Liver (tissue), 9 donors: ENCODE results near the gene PLEKHH2. TPM values are rescaled to one million over a fixed set of nuclear protein-coding genes. Genes with fewer than 3 reads are reported as not detected.

Source experiments
- DNase-seq: peaks from one replicate; pipeline ENCODE4 v3.0.0-alpha.2; 2017; ENCODE audit warnings: low spot score
- H3K27ac ChIP-seq, 2 donors: one replicate each; pipeline ENCODE4 v1.7.0; 2013; ENCODE audit warnings: inconsistent platforms in 2 of 2, low read length in 2 of 2, control low read depth in 1 of 2, low read depth in 1 of 2, mild to moderate bottlenecking in 1 of 2
- H3K27me3 ChIP-seq, 4 donors: one replicate each; pipeline versions ENCODE4 v1.6.1 to v1.7.0; 2013; ENCODE audit warnings: low read length in 3 of 4, inconsistent platforms in 1 of 4, mild to moderate bottlenecking in 1 of 4, moderate library complexity in 1 of 4; ENCODE audit not compliant: control insufficient read depth in 4 of 4, insufficient read depth in 4 of 4
- H3K36me3 ChIP-seq, 4 donors: one replicate each; pipeline versions ENCODE4 v1.6.1 to v1.7.0; 2013; ENCODE audit warnings: low read length in 3 of 4, mild to moderate bottlenecking in 3 of 4, low read depth in 1 of 4, moderate library complexity in 1 of 4; ENCODE audit not compliant: control insufficient read depth in 4 of 4, insufficient read depth in 3 of 4
- H3K4me1 ChIP-seq, 4 donors: one replicate each; pipeline versions ENCODE4 v1.6.1 to v1.7.0; 2013; ENCODE audit warnings: low read length in 3 of 4, mild to moderate bottlenecking in 3 of 4, moderate library complexity in 1 of 4; ENCODE audit not compliant: control insufficient read depth in 4 of 4, insufficient read depth in 4 of 4
- H3K4me3 ChIP-seq, 3 donors: one replicate each; pipeline versions ENCODE4 v1.6.1 to v1.7.0; 2013; ENCODE audit warnings: low read length in 3 of 3, control low read depth in 1 of 3, low read depth in 1 of 3, mild to moderate bottlenecking in 1 of 3
- H3K9ac ChIP-seq, 2 donors: one replicate each; pipeline ENCODE4 v1.7.0; 2013; ENCODE audit warnings: low read length in 2 of 2, mild to moderate bottlenecking in 2 of 2, moderate library complexity in 2 of 2, control low read depth in 1 of 2, low read depth in 1 of 2
- H3K9me3 ChIP-seq, 4 donors: one replicate each; pipeline versions ENCODE4 v1.6.1 to v1.7.0; 2013; ENCODE audit warnings: low read length in 3 of 4; ENCODE audit not compliant: control insufficient read depth in 4 of 4
- ATF3 ChIP-seq: IDR thresholded peaks from 2 replicates; pipeline ENCODE4 v1.6.1; 2016; ENCODE audit warnings: antibody characterized with exemption
- CTCF ChIP-seq: fragments of 150-350 bp; IDR thresholded peaks from 2 replicates; pipeline ENCODE4 v1.5.1; 2017; ENCODE audit warnings: improper control_type of control experiment, low read depth, low read length; ENCODE audit not compliant: missing input control
- EGR1 ChIP-seq, 2 donors: IDR thresholded peaks; 2 replicates each; pipeline ENCODE4 v1.6.1; 2016 to 2018; ENCODE audit warnings: antibody characterized with exemption in 2 of 2, low read depth in 2 of 2
- FOXA1 ChIP-seq: IDR thresholded peaks from 2 replicates; pipeline ENCODE4 v1.6.1; 2016; ENCODE audit warnings: antibody characterized with exemption
- FOXA2 ChIP-seq: IDR thresholded peaks from 2 replicates; pipeline ENCODE4 v1.6.1; 2016; ENCODE audit warnings: antibody characterized with exemption
- GABPA ChIP-seq, 2 donors: IDR thresholded peaks in 1 of 2; conservative IDR thresholded peaks in 1 of 2; 2 replicates each; pipeline ENCODE4 v1.6.1; 2016; ENCODE audit warnings: antibody characterized with exemption in 2 of 2, mild to moderate bottlenecking in 1 of 2, moderate library complexity in 1 of 2
- HNF4G ChIP-seq: IDR thresholded peaks from 2 replicates; pipeline ENCODE4 v1.6.1; 2016; ENCODE audit warnings: antibody characterized with exemption
- JUND ChIP-seq, 2 donors: IDR thresholded peaks; 2 replicates each; pipeline ENCODE4 v1.6.1; 2016; ENCODE audit warnings: antibody characterized with exemption in 2 of 2
- MAX ChIP-seq: IDR thresholded peaks from 2 replicates; pipeline ENCODE4 v1.6.1; 2016; ENCODE audit warnings: antibody characterized with exemption
- NR2F2 ChIP-seq: IDR thresholded peaks from 2 replicates; pipeline ENCODE4 v1.6.1; 2016; ENCODE audit warnings: antibody characterized with exemption
- RAD21 ChIP-seq, 2 donors: IDR thresholded peaks; 2 replicates each; pipeline ENCODE4 v1.6.1; 2016; ENCODE audit warnings: antibody characterized with exemption in 2 of 2, mild to moderate bottlenecking in 2 of 2
- SP1 ChIP-seq: IDR thresholded peaks from 2 replicates; pipeline ENCODE4 v1.6.1; 2018; ENCODE audit warnings: antibody characterized with exemption, mild to moderate bottlenecking
- YY1 ChIP-seq: IDR thresholded peaks from 2 replicates; pipeline ENCODE4 v1.6.1; 2016; ENCODE audit warnings: antibody characterized with exemption, mild to moderate bottlenecking
- ZBTB33 ChIP-seq: IDR thresholded peaks from 2 replicates; pipeline ENCODE4 v1.6.1; 2016; ENCODE audit warnings: antibody characterized with exemption
- WGBS: extraction: QIAGEN DNeasy Blood & Tissue Kit; methylation state at CpG from one replicate; pipeline ENCODE4 v1.1.7; 2013; 5-methylcytosine and 5-hydroxymethylcytosine counted together
- polyA plus RNA-seq, 2 donors: library from polyadenylated mRNA; stranded (reverse) in 1 of 2; unstranded in 1 of 2; fragments of 200-250 nt in 1 of 2; fragments of >200 nt in 1 of 2; fragmentation: Nextera tagmentation in 1 of 2; extraction: Ambion mirVana in 1 of 2; gene quantifications; one replicate each; pipeline versions ENCODE4 v1.2.1 to v1.2.3, GENCODE V29; 2013 to 2015
- total RNA-seq, 2 donors: library from RNA; depleted of rRNA; stranded (reverse); fragments of >200 nt; gene quantifications; one replicate each; pipeline ENCODE4 v1.2.3, GENCODE V29; 2014
- donor health status: healthy.
- donor health status: healthy.
- donor health status: healthy.
- donor health status: healthy.
- donor health status: healthy.

Gene PLEKHH2
- total RNA-seq = 1 to 10 TPM; 1.4 to 3.8 TPM
- under 1 TPM; 0.51 to 0.69 TPM for polyA plus RNA-seq

GRCh38 chr2:43637030-43637803 lies at the start of gene PLEKHH2:
PLEKHH2 (plus strand) TSS chr2:43637260; CDS start chr2:43644674, 7,414 bp downstream.
- peak within 1 kb of the TSS; percentile 5 to 20 for H3K27ac ChIP-seq
- peak within 1 kb of the TSS in 1 of 2 donors; percentile 29 for H3K9ac ChIP-seq
- DNase-seq = peak; percentile 90
- H3K4me1 ChIP-seq = peaks cover 7 to 23% (median 14%) of the 10 kb centered on the region in 4 donors
- H3K36me3 ChIP-seq = no peaks in the 10 kb centered on the region
- TF ChIP-seq SP1 = peak; percentile 65
- no peak for TF ChIP-seq EGR1 (IDR thresholded peaks at IDR 0.05; ENCODE audit: low read depth in 2 of 2)
- WGBS = 3% methylated on average over 75 of the region's 75 CpGs
- peak within 1 kb of the TSS; percentile 41 to 71 (median 63) for H3K4me3 ChIP-seq
- peaks cover 0 to 2% (median 1%) of the 10 kb centered on the region in 4 donors for H3K9me3 ChIP-seq
- peaks cover 0 to 2% (median 0%) of the 10 kb centered on the region in 4 donors for H3K27me3 ChIP-seq

GRCh38 chr2:43592443-43592842 lies 44.6 kb upstream of the PLEKHH2 start:
- no peak for TF ChIP-seq MAX
- H3K27ac ChIP-seq = no peak overlapping the region
- H3K9me3 ChIP-seq = no peaks in the 10 kb centered on the region

GRCh38 chr2:43593254-43593653 lies 43.8 kb upstream of the PLEKHH2 start:
- WGBS = 94% methylated on average over 3 of the region's 3 CpGs
- DNase-seq = no peak
- TF ChIP-seq ZBTB33 = no peak
- no peak for TF ChIP-seq SP1
- no peak for TF ChIP-seq MAX
- no peak for TF ChIP-seq JUND (IDR thresholded peaks at IDR 0.05)
- peaks cover 3 to 12% (median 6%) of the 10 kb centered on the region in 4 donors for H3K36me3 ChIP-seq
- peaks cover 1 to 17% (median 12%) of the 10 kb centered on the region in 4 donors for H3K4me1 ChIP-seq
- no peaks in the 10 kb centered on the region for H3K27me3 ChIP-seq
- no peak overlapping the region for H3K27ac ChIP-seq
- no peak overlapping the region for H3K4me3 ChIP-seq
- H3K9ac ChIP-seq = no peak overlapping the region
- no peaks in the 10 kb centered on the region for H3K9me3 ChIP-seq

More at GRCh38 chr2:43592443-43592842, 44.6 kb upstream of the PLEKHH2 start:
- DNase-seq = no peak
- no peaks in the 10 kb centered on the region for H3K27me3 ChIP-seq
- peaks cover 1 to 17% (median 12%) of the 10 kb centered on the region in 4 donors for H3K4me1 ChIP-seq
- H3K36me3 ChIP-seq = peaks cover 3 to 12% (median 6%) of the 10 kb centered on the region in 4 donors
- H3K4me3 ChIP-seq = no peak overlapping the region
- no peak overlapping the region for H3K9ac ChIP-seq

- Histone ChIP-seq H3K9me3 (no peaks in the 10 kb centered on the region), H3K9ac (peak overlapping the region in 1 of 2 donors; percentile 93), H3K27ac (no peak overlapping the region), H3K4me3 (peak overlapping the region; percentile 63 to 99 (median 91)), H3K36me3 (peaks cover 2 to 7% (median 5%) of the 10 kb centered on the region in 4 donors), H3K27me3 (no peaks in the 10 kb centered on the region), H3K4me1 (peaks cover 1 to 17% (median 12%) of the 10 kb centered on the region in 4 donors)
- DNase-seq = no peak
- WGBS = 84% methylated on average over 3 of the region's 3 CpGs
- TF ChIP-seq FOXA2 (no peak), EGR1 (IDR thresholded peaks at IDR 0.05; ENCODE audit: low read depth in 2 of 2) (no peak), NR2F2 (no peak), CTCF (no peak), MAX (no peak), RAD21 (IDR thresholded peaks at IDR 0.05) (no peak), HNF4G (no peak), GABPA (IDR thresholded peaks at IDR 0.05 in 1 of 2, conservative IDR thresholded peaks at IDR 0.05 in 1 of 2) (no peak), YY1 (no peak), ATF3 (no peak), FOXA1 (no peak)
Measured at GRCh38 chr2:43594875-43595274, 42.2 kb upstream of the PLEKHH2 start.
